Measurements from ENCODE around the gene ACOXL. TPM values are rescaled to one million over a fixed set of nuclear protein-coding genes. Genes with fewer than 3 reads are reported as not detected.

Gene ACOXL
- total RNA-seq, 3 donors from 2014 or later (not counting 1 experiment from before 2014, with no cell fraction given) = not detected

GRCh38 chr2:110816404-110817365 is 84.3 kb downstream of the ACOXL start:
- Mint-ChIP-seq H3K4me1 (peaks cover 21 to 24% of the 10 kb centered on the region in 2 donors), H3K9me3 (no peaks in the 10 kb centered on the region), H3K4me3 (no peak overlapping the region), H3K27ac (no peak overlapping the region), H3K27me3 (ENCODE audit: low read depth in 2 of 2) (peaks cover 22 to 27% of the 10 kb centered on the region in 2 donors), H3K36me3 (no peaks in the 10 kb centered on the region)
- intact Hi-C loops (cut with micrococcal nuclease) = loop anchor here (10.0 kb wide), 2 partner anchors 178 to 888 kb away; no protein-coding TSS in a partner anchor
- TF ChIP-seq CTCF (IDR thresholded peaks at IDR 0.05) = no peak
- ATAC-seq = no peak
- no peak overlapping the region for H3K27ac ChIP-seq (ENCODE audit: low read length)
- H3K36me3 ChIP-seq (ENCODE audit: control insufficient read depth, insufficient read depth, low read length) = no peaks in the 10 kb centered on the region
- no peaks in the 10 kb centered on the region for H3K9me3 ChIP-seq (ENCODE audit: control insufficient read depth, insufficient read depth, low read length)
- no peaks in the 10 kb centered on the region for H3K27me3 ChIP-seq (ENCODE audit: control insufficient read depth, insufficient read depth, low read length)
- DNase-seq = no peak
- H3K4me3 ChIP-seq (ENCODE audit: low read length) = no peak overlapping the region
- WGBS (ENCODE audit: insufficient coverage) = 94% methylated on average over 12 of the region's 12 CpGs
- H3K4me1 ChIP-seq (ENCODE audit: control insufficient read depth, insufficient read depth, low read length) = peaks cover 17% of the 10 kb centered on the region

- Mint-ChIP-seq H3K9me3 (no peaks in the 10 kb centered on the region), H3K36me3 (peaks cover 4% of the 10 kb centered on the region), H3K4me1 (peaks cover 17 to 19% of the 10 kb centered on the region in 2 donors), H3K4me3 (no peak overlapping the region), H3K27ac (no peak overlapping the region), H3K27me3 (ENCODE audit: low read depth in 2 of 2) (peaks cover 22 to 27% of the 10 kb centered on the region in 2 donors)
- Histone ChIP-seq H3K36me3 (ENCODE audit: control insufficient read depth, insufficient read depth, low read length) (no peaks in the 10 kb centered on the region), H3K4me3 (ENCODE audit: low read length) (no peak overlapping the region), H3K27me3 (ENCODE audit: control insufficient read depth, insufficient read depth, low read length) (no peaks in the 10 kb centered on the region), H3K4me1 (ENCODE audit: control insufficient read depth, insufficient read depth, low read length) (peaks cover 9% of the 10 kb centered on the region), H3K9me3 (ENCODE audit: control insufficient read depth, insufficient read depth, low read length) (no peaks in the 10 kb centered on the region), H3K27ac (ENCODE audit: low read length) (no peak overlapping the region)
- ATAC-seq = no peak
- intact Hi-C loops (cut with micrococcal nuclease) = loop anchor here (10.0 kb wide), 2 partner anchors 176 to 886 kb away; no protein-coding TSS in a partner anchor
- TF ChIP-seq CTCF (IDR thresholded peaks at IDR 0.05) = no peak
- peak in 1 of 2 donors; percentile 15 for DNase-seq
- 68% methylated on average over 8 of the region's 8 CpGs for WGBS (ENCODE audit: insufficient coverage)
These were observed 86.6 kb downstream of the ACOXL start for GRCh38 chr2:110818767-110819481.

GRCh38 chr2:110819711-110820110 is 87.3 kb downstream of the ACOXL start:
- Histone ChIP-seq H3K27me3 (ENCODE audit: control insufficient read depth, insufficient read depth, low read length) (no peaks in the 10 kb centered on the region), H3K36me3 (ENCODE audit: control insufficient read depth, insufficient read depth, low read length) (no peaks in the 10 kb centered on the region), H3K4me3 (ENCODE audit: low read length) (no peak overlapping the region), H3K27ac (ENCODE audit: low read length) (no peak overlapping the region), H3K4me1 (ENCODE audit: control insufficient read depth, insufficient read depth, low read length) (peaks cover 9% of the 10 kb centered on the region), H3K9me3 (ENCODE audit: control insufficient read depth, insufficient read depth, low read length) (no peaks in the 10 kb centered on the region)
- Mint-ChIP-seq H3K36me3 (peaks cover 12% of the 10 kb centered on the region), H3K27me3 (ENCODE audit: low read depth in 2 of 2) (peaks cover 22 to 27% of the 10 kb centered on the region in 2 donors), H3K9me3 (peaks cover 0 to 6% of the 10 kb centered on the region in 2 donors), H3K4me1 (peaks cover 17 to 19% of the 10 kb centered on the region in 2 donors), H3K27ac (no peak overlapping the region), H3K4me3 (no peak overlapping the region)
- WGBS (ENCODE audit: insufficient coverage) = 86% methylated on average over 3 of the region's 3 CpGs
- no peak for TF ChIP-seq CTCF (IDR thresholded peaks at IDR 0.05)
- no peak for DNase-seq
- no peak for ATAC-seq
- intact Hi-C loops (cut with micrococcal nuclease) = loop anchor here (10.0 kb wide), 2 partner anchors 175 to 885 kb away; no protein-coding TSS in a partner anchor

All from natural killer cell (primary cell).